DOHH2 (cell line): ENCODE data around the gene GFRA1.
"Not testable (repeated sequence)": the region's sequence is repeated elsewhere in the genome, so short reads cannot be mapped to it uniquely, and the experiment has no call there.

ENCODE experiments used
- EZH2phosphoT487 ChIP-seq: fragments of 200-600 bp; sonication (generic); IDR thresholded peaks from 2 replicates; pipeline ENCODE4 v1.6.1; 2017; ENCODE audit warnings: borderline replicate concordance, mild to moderate bottlenecking, antibody characterized with exemption, low read length, moderate library complexity, mixed read lengths
- TF ChIP-seq, protein P1 (sequence below): fragments of 200-600 bp; sonication (generic); IDR thresholded peaks from one replicate; pipeline ENCODE4 v1.5.1; 2014; ENCODE audit warnings: antibody characterized with exemption, mild to moderate bottlenecking, low read depth, low read length; ENCODE audit not compliant: poor library complexity, severe bottlenecking

DNA sequence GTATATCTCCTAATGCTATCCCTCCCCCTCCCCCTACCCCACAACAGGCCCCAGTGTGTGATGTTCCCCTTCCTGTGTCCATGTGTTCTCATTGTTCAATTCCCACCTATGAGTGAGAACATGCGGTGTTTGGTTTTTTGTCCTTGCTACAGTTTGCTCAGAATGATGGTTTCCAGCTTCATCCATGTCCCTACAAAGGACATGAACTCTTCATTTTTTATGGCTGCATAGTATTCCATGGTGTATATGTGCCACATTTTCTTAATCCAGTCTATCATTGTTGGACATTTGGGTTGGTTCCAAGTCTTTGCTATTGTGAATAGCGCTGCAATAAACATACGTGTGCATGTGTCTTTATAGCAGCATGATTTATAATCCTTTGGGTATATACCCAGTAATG, 220.5 kb downstream of the GFRA1 start:
- TF ChIP-seq, protein P1, sequence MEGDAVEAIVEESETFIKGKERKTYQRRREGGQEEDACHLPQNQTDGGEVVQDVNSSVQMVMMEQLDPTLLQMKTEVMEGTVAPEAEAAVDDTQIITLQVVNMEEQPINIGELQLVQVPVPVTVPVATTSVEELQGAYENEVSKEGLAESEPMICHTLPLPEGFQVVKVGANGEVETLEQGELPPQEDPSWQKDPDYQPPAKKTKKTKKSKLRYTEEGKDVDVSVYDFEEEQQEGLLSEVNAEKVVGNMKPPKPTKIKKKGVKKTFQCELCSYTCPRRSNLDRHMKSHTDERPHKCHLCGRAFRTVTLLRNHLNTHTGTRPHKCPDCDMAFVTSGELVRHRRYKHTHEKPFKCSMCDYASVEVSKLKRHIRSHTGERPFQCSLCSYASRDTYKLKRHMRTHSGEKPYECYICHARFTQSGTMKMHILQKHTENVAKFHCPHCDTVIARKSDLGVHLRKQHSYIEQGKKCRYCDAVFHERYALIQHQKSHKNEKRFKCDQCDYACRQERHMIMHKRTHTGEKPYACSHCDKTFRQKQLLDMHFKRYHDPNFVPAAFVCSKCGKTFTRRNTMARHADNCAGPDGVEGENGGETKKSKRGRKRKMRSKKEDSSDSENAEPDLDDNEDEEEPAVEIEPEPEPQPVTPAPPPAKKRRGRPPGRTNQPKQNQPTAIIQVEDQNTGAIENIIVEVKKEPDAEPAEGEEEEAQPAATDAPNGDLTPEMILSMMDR = not testable (repeated sequence)
- not testable (repeated sequence) for TF ChIP-seq EZH2phosphoT487
